ENCODE data around the gene ZNF329.
A peak's percentile ranks its signal among the peaks of the same experiment; 100 is the strongest.

ZNF329 gene

DNA sequence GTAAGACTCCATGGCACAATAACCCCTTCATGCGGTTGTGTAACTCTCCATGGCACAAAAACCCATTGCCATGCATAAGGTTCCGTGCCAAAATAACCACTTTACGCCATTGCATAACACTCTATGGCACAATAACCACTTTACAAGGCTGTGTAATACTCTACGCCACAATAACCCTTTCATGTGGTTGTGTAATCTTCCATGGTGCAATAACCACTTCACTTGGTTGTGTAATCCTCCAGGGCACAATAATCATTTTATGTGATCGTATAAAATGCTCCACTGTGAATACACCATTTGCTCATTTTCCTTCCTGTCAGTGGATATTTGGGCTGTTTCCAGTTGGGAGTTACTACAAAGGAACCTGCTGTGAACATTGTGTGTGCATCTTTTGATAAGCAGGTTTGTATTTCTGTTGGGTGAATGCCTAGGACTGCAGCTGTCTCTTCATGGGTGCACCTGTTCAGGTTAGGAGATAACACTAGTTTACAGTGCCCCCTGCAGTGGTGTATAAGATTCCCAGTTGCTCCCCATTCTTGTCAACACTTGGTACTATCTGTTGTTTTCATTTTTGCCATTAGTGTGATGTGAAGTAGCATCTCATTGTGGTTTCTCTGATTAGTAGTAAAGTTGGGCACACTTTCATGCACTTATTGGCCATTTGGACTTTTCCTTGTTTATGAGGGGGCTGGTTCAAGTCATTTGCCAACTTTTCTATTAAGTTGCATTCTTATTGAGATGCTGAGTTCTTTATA lies 31.4 kb downstream of the ZNF329 start:
- DNase-seq (ENCODE audit: low read depth in 1 of 2, low spot score in 1 of 2): no peak

DNA sequence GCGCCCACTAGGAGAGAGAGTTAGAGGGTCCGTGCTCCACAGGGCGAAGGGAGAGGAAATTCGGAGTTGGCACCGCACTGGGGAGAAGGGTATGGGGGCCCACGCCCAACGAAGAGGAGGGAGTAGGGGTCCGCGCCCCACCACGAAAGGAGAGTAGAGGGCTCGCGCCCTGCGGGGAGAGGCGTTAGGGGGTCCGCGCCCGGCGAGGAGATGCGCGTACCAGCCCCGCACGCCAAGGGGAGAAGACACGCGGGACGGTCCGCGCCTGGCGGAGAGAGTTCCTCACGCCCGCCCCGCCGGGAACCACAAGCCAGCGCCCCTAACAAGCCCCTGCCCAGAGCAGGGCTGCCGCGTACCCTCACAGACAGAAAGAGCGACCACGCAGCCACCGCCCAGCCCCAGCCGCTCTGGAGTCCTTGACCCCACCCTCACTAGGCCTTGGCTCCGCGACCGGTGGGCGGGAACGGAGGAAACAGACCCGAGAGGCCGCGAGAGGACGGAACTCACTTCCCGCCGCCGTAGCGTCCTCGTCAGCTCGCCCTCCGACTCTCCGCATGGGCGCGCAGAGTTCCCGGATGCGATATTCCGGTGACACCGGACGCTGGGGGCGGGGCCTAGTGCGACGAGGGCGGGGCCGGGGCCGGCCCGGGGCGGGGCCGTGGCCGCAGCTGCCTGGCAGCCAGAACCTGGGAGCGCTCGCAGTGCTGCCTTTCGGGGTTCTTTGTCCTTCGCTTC lies 32.6 kb downstream of the ZNF329 start:
- no peak for DNase-seq (ENCODE audit: low read depth in 1 of 2, low spot score in 1 of 2)

DNA sequence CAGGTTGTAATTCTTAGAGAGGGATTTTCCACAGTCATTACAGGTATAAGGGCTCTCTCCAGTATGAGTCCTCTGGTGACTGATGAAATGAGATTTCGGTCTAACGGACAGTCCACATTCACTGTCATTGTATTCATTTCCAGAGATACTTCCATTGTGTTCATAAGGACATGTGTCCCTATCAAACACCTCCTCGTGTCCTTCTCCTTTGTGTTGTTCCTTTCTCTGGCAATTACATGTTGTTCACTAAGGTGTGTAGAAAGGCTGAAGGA lies 42.1 kb downstream of the ZNF329 start:
- DNase-seq (ENCODE audit: low read depth in 1 of 2, low spot score in 1 of 2): no peak

DNA sequence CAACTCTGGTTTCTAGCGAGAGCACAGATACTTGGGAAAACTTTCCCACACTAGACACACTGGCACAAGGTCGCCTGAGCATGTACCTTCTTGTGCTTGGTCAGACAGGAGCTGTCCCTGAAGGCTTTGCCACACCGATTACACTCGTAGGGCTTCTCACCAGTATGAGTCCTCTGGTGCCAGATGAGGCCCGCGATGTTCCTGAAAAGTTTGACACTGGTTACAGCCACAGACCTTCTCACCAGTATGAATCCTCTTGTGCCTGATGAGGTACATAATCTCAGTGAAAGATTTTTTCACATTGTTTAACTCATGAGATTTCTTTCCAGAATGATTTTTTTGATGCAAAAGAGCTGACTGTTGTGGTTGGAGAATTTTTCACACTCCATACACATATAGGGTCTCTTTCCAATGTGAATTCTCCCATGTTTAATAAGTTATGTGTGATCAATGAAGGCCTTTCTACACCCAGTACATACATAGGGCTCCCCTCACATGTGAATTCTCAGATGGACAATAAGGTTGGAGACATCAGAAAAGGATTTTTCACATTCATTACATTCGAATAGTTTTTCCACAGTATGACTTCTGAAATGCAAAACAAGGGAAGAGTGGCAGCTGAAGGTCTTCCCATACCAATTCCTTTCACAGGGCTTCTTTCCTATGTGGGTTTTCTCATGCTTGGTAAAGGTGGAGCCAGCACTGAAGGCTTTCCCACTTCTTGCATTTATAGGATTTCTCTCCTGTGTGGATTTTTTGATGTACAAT lies 42.6 kb downstream of the ZNF329 start:
- DNase-seq (ENCODE audit: low read depth in 1 of 2, low spot score in 1 of 2): no peak

DNA sequence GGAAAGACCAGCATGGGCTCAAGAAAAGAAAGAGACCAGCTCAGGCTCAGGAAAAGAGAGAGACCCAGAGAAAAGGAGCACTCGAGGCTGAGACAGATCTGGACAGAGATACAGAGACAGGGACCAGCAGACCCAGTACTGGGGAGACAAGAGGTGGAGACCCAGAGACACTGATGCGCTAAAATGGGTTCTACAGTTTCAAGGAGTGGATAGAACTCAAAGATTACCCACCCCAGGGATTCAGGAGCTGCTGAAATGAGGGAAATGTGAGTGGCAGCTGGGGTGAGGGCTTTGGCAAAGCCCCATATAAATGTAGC lies 51.9 kb downstream of the ZNF329 start:
- DNase-seq (ENCODE audit: low read depth in 1 of 2, low spot score in 1 of 2): no peak

DNA sequence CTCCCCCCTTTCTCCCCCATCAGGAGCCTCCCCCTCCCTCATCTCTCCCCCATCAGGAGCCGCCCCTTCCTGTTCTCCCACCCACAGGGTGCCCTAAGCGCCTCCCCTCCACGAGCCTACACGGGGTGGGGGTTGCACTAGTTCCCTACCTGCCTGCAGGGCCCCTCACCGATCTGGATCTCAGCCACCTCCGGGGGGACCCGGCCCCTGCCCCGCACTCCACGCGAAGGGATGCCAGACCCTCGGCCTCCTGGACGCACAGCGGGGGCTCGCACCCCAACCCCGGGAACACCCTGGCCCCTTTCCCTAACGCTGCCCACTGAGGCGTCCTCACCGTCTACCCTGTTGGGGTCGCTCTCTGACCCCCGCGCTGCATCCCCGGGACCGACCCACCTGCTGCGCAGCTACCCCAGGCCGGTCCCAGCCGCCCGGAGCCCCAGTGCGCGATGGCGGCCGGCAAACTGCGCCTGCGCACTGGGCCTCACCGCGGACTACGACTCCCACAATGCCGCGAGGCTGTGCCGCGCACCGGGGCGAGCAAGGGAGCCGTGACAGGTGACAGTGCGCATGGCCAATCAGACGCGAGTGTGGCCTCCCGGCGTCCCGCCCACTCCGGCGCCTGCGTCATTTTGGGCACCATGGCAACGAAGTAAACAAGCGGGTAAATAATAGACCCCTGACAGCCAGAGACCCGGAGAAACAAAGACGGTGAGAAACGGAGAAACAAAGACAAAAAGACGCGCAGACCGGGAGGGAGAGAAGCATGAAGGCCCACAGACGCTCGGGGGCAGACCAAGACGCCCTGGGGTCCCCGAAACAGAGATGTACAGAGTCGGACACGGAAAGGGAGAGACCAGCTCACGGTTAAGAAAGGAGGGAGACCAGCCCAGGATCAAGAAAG lies 52.6 kb downstream of the ZNF329 start, which contains the start of gene ZSCAN18:
ZSCAN18 (minus strand) TSS at position 451 of the 901 bp plus-strand sequence. CDS start 7,964 bp downstream, outside the sequence.
- DNase-seq (ENCODE audit: low read depth in 1 of 2, low spot score in 1 of 2): peak; percentile 89 to 92

DNA sequence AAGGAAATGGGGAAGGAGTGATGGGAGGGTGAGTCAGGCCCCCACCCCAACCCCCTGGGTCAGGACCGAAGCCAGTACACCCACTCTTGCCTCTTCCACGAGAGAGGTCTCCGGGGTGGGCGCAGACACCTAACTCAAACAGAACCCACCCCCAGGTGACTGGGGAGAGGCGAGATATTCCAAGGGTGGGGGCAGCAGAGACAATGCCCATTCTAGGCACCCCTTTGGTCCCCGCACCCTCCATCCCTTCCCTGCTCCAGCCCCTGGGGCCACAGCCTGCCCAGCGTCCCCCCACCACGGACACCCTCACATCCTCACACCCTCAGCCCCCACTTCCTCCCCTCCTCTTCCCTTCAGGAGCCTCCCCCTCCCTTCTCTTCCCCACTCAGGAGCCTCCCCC lies 53.2 kb downstream of the ZNF329 start:
- no peak for DNase-seq (ENCODE audit: low read depth in 1 of 2, low spot score in 1 of 2)

DNA sequence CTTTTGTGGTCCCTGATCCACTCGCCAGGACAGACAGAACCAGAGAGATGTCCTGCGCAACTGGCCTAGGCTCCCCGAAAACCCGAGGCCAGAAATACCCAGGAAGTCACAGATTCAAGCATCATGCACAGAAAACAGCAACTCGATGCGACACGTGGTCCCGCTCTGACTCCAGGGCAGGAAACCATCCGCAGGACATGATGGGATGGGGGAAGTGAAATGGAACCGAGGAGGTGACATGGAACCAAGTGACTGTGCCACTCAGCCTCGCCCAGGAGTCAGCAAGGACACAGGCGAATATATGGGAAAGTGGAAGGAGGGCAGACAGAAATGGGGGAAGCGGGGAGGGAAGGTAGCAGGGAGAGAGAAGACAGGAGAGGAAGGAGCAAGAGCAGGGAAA lies 53.7 kb downstream of the ZNF329 start:
- DNase-seq (ENCODE audit: low read depth in 1 of 2, low spot score in 1 of 2): no peak

DNA sequence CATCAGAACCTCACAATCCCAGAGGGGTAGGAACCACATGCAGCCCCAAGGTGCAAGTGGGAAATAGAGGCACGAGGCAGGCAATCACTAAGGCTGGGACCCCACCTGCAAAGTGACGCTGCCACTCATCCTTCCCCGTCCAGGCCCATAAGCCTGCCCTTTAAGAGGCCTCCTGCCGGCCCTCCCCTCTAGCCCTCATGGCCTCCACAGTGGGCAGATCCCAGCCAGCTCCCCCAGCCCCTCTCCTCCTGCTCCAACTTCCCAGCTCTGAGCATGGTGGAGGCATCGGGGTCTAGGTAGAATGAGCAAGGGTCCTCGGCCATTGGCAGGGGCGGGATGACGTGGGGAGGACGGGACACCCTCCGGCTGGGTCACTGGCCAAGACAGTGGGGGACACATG lies 55.3 kb downstream of the ZNF329 start:
- DNase-seq (ENCODE audit: low read depth in 1 of 2, low spot score in 1 of 2): no peak

DNA sequence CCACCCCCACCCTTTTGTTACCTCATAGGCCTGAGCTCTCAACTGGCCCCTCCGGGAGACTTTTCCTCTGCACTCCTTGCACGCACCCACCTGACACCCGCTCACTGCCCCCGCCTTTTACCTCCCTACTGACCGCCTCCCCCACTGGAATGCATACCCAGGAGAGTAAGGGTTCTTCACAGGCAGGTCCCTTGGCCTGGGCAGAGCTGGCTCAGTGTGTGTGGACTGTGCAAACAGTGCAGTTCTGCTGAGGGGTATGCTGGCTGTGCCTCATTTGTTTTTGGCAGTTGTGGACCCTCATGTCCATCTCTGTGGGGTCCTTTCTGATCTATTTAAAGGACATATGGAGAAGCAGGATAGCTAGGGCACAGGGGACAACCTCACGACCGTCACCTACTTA lies 57.5 kb downstream of the ZNF329 start:
- no peak for DNase-seq (ENCODE audit: low read depth in 1 of 2, low spot score in 1 of 2)

DNA sequence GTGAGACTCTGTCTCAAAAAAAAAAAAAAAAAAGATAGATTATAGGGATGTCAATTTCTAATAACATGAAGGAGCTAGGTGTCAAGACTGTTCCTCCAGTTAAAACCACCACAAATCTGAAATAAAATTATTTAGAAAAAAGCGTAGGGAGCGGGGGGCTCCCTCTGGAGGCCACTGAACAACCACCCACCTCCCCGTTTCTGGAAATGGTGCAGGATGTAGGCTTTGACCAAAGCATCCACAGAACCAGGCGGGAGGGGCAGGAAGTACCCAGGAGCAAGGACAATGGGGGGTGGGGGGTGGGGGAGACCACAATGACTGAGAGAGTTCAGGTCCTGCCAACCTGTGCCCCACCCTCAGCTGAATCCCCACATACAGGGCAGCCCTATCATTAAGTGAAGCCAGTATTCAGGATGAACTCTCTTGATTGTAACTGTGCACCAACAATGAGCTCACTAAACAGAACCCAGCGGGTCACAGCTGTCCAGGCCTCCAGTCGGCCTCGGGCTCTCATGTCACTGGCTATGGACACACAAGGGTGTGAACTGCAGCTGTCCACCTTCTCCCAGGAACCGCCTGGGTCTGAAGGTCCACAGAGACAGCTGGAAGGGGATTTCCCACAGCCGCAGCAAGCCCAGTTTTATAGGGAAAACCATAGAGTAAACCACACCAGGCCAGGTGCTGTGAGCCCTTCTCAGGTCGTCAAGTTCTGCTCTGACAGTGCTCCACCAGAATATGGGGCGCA lies 59.2 kb downstream of the ZNF329 start:
- DNase-seq (ENCODE audit: low read depth in 1 of 2, low spot score in 1 of 2): no peak

DNA sequence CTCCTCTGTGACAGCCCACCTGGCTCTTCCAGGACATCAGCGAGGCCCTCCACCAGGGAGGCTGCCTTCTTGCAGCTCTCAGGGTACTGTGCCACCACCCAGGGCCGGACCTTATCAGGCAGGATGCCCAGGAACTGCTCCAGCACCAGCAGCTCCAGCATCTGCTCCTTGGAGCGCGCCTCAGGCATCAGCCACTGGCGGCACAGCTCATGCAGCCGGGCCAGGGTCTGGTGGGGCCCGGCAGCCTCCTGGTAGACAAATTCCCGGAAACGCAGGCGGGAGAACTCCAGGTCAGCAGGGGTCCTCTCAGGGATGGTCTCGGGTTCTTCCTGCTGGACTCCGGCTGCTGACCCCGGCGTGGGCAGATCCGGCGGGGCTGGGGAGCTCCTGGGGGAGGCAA lies 60.7 kb downstream of the ZNF329 start:
- no peak for DNase-seq (ENCODE audit: low read depth in 1 of 2, low spot score in 1 of 2)

DNA sequence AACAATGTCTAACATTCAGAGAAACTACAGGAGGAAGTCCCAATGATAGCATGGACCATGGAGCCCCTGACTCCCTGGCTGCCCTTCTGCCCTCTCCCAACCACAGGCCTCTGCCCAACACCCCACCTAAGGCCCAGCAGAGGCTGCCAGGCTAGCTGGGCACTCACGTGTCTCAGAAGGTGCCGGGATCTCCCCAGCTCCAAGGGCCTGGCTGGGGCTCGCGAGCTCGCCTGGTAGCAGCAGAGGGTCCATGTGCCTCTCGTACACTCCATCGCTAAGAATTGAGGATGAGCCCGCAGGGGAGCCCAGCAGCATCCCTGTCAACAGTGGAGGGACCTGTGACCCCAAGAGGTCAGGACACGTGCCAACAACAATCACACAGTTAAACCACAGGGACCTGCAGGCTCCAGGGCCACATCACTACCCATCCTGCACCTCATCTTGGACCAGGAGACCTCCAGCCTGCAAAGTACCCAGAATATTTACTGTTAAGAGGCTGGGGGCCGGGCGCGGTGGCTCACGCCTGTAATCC lies 62.0 kb downstream of the ZNF329 start:
- no peak for DNase-seq (ENCODE audit: low read depth in 1 of 2, low spot score in 1 of 2)

DNA sequence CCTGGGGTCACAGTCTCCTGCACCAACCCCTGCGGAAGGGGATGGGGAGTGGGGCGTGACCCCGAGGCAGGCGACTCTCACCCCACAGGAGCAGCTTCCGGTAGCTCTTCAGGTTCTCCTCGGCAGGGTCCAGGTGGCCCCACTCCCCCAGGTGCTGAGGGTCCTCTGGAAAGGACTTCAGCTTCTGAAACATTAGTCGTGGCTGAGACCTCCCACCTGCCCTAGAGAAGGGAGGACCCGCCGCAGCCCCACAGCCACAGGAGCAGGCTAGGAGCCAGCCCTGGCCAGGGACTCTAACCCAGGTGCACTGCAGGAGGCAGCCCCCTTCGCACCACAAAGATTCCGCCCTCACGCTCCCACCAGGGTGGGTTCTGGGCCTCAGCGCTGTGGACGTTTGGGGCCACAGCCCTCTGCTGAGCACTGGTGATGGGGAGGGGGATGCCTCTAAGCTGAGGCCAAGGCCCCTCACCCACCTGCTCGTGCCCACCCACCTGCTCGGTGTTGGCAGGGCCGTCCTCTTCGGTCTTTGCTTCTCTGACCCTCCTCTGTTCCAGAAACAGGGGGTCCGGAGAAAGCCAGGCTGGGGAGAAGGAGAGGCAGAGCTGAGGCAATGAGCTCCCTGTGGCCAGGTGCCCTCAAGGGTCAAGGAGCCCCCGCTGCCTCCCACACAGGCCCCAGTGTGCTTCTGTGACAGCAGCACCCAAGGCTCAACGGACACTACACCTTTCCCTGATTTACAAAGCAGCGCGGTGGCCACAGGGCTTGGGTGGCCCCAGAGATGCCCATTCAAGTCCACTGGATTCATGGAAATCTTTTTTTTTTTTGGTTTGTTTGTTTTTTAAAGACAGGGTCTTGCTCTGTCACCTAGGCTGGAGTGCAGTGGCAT lies 63.5 kb downstream of the ZNF329 start:
- no peak for DNase-seq (ENCODE audit: low read depth in 1 of 2, low spot score in 1 of 2)

DNA sequence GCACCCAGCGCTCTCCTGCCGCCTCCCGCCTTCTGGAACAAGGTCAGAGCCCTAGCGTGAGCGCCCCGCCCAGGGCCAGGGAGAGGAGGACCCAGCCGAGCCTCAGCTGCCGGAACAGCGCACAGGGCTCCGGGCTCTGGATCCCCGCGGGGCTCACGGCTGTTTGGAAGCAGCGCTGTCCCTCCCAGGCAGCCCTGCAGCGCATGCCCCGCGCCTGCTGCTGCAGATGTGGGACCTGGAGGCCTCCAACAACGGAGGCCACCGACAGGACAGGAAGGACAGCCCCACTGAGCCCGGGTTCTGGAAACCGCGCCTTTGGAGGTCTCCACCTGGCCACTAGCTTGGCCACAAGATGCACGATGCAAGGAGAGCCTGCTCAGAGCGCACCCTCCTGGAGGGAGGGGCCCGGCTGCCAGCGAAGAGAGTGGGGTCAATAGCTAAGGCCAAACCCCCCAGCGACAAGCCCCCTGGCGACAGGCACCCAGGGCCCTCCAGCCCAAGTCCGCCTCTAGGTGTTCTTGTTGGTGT lies 65.2 kb downstream of the ZNF329 start:
- DNase-seq (ENCODE audit: low read depth in 1 of 2, low spot score in 1 of 2): no peak

DNA sequence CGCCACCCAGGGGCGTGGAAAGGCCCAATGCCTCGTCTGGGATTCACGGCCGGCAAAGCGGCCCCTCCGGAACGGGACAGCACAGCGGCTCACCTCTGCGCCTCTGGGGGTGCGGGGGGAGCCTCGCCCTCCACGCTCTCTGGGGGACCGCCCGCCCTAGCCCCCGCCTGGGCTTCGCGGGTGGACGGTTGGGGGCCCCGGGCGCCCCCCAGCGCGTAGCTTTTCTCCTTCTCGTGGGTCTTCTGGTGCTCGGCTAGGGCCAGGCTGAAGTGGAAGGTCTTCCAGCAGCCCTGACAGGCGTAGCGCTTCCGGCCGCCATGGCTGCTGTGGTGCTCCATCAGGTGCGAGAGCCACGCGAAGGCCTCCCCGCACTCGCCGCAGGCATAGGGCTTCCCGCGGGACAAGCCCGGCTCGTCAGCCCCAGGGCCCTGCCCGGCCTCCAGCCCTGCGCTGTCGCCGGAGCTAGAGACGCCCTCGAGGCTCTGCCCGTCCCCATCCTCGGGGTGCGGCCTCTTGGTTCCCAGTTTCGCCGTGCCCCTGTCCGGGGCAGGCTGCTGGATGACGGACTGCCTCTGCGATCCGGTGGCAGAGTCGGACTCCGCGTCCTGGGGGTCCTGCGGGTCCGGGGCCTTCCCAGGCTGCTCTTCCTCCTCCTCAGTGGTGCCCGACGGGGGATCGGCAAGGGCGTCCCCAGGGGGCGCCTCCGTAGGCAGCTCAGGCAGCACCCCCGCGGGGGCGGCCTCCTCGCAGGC lies 65.8 kb downstream of the ZNF329 start:
- DNase-seq (ENCODE audit: low read depth in 1 of 2, low spot score in 1 of 2): no peak

DNA sequence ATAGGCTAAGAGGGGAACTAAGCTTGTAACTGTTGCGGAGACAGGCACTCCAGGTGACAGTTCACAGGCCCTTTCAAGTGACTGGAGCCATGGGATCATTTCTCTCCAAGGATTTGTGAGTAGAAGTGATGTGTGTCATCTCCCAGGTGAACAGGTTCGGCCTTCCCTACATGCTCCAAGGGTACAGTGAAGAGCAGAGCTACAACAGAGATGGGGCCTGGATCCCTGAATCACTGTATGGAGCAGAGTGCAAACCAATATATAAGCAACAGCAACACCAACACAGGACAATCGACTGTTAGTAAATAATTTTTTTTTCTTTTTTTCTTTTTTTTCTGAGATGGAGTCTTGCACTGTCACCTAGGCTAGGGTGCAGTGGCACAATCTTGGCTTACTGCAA lies 67.6 kb downstream of the ZNF329 start:
- DNase-seq (ENCODE audit: low read depth in 1 of 2, low spot score in 1 of 2): no peak

DNA sequence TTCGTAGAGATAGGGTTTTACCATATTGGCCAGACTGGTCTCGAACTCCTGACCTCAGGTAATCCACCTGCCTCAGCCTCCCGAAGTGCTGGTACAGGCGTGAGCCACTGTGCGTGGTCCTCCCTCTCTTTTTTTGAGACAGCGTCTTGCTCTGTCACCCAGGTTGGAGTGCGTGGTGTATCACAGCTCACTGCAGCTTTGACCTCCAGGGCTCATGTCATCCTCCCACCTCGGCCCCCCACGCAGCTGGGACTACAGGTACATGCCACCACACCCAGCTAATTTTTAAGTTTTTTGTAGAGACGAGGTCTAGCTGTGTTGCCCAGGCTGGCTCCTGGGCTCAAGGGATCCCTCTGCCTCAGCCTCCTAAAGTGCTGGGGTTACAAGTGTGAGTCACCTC lies 70.8 kb downstream of the ZNF329 start:
- no peak for DNase-seq (ENCODE audit: low read depth in 1 of 2, low spot score in 1 of 2)
